ENCODE results near the gene STK24. TPM values are rescaled to one million over a fixed set of nuclear protein-coding genes. Genes with fewer than 3 reads are reported as not detected.

STK24 gene
- total and polyA plus RNA-seq, 10 of the 15 experiments (the other 5 are each of a cell fraction or from before 2014, with no cell fraction given), result 7.5 to 115 (median 52.9) TPM

DNA sequence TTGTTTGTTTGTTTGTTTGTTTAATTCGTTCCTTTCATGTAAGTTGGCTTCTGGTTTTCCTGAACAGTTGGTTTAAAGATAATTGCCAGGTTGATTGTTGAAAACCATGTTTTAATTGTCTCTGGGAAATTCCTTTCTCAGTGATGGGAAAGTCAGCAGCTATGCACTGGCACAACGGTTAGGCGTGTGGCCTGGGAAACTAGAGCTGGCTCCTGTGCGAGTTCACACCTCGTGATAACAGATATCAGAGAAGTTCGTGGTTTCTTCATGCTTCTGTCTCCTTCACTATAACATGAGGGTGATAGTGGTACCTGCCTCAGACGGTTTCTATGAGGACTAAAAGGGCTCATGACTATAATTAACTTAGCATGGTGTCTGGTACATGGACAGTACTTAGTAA is 153.5 kb downstream of the STK24 start (continued):
- TF ChIP-seq, protein P1, sequence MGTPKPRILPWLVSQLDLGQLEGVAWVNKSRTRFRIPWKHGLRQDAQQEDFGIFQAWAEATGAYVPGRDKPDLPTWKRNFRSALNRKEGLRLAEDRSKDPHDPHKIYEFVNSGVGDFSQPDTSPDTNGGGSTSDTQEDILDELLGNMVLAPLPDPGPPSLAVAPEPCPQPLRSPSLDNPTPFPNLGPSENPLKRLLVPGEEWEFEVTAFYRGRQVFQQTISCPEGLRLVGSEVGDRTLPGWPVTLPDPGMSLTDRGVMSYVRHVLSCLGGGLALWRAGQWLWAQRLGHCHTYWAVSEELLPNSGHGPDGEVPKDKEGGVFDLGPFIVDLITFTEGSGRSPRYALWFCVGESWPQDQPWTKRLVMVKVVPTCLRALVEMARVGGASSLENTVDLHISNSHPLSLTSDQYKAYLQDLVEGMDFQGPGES (IDR thresholded peaks at IDR 0.05), result no peak
- TF ChIP-seq PAX5 (IDR thresholded peaks at IDR 0.05; ENCODE audit: borderline replicate concordance, low read depth, low read length), result no peak

DNA sequence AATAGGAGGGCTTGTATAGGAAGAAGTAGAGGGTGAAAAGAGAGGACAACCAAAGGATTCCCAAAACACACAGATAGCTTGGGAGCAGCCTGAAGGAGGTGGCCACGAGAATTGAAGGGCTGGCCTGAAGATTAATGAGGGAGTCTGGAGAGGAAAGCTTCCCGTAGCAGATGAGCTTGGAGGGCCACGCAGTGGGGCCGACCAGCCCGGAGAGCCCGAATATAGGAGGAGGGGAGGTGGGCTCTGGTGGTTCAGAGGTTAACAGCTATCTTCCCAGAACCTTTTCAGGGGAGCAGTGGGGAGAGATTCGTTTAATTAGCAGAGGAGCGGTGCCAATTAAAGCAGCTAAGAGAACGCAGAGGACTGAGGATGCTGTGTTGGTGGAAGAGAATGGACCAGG is 154.9 kb downstream of the STK24 start:
- no peak for ATAC-seq
- in situ Hi-C loops (cut with MboI) (no loop called here), intact Hi-C loops (cut with micrococcal nuclease; ENCODE audit: unreplicated experiment) (no loop called here)
- H3K27ac ChIP-seq (ENCODE audit: control insufficient read depth, insufficient read depth), result no peak overlapping the region
- ChIA-PET POLR2A (no interaction called here), RAD21 (ENCODE audit: unreplicated experiment) (no interaction called here), CTCF (no interaction called here), SMC1A (ENCODE audit: uncharacterized antibody, unreplicated experiment) (interaction anchor here (0.5 to 1.3 kb wide), 6 partner anchors 22 to 443 kb away, joined by 3 to 5 read pairs (median 3); no protein-coding TSS in a partner anchor)
- no peak overlapping the region for H3K4me2 ChIP-seq (ENCODE audit: control insufficient read depth, insufficient read depth)
- no peak overlapping the region for H3K4me3 ChIP-seq
- no peak for DNase-seq (ENCODE audit: low read depth, low spot score)
- no peaks in the 10 kb centered on the region for H4K20me1 ChIP-seq (ENCODE audit: control insufficient read depth, insufficient read depth)
- no TSS peak for BruUV-seq (replicated peaks)
- H2AFZ ChIP-seq (ENCODE audit: control insufficient read depth, low read depth, low read length), result no peak overlapping the region
- no peak overlapping the region for H3K9ac ChIP-seq (ENCODE audit: control insufficient read depth, insufficient read depth, low read length)
- no peaks in the 10 kb centered on the region for H3K36me3 ChIP-seq (ENCODE audit: control insufficient read depth in 2 of 2, insufficient read depth in 2 of 2, low read length in 1 of 2)
- H3K27me3 ChIP-seq (replicated peaks in 1 of 2; ENCODE audit: control insufficient read depth in 2 of 2, insufficient read depth in 2 of 2, low read length in 1 of 2), result no peaks in the 10 kb centered on the region; a peak in 1 of 4 replicates
- H3K79me2 ChIP-seq (ENCODE audit: control insufficient read depth, insufficient read depth, low read length), result no peaks in the 10 kb centered on the region
- 47% methylated on average over 9 of the region's 9 CpGs for WGBS (ENCODE audit: insufficient coverage, insufficient replicate concordance, low lambda C conversion rate, missing lambda C conversion rate)
- H3K4me1 ChIP-seq (ENCODE audit: control insufficient read depth, insufficient read depth, low read length), result no peaks in the 10 kb centered on the region
- FAIRE-seq, result no peak
- no peak for TF ChIP-seq JUND (IDR thresholded peaks at IDR 0.05; ENCODE audit: low read depth, low read length)
- TF ChIP-seq BRCA1 (IDR thresholded peaks at IDR 0.05; ENCODE audit: low read depth, low read length), result no peak
- TF ChIP-seq MTA3 (IDR thresholded peaks at IDR 0.05; ENCODE audit: borderline replicate concordance, low read length), result no peak
- no peak for TF ChIP-seq KLF5 (IDR thresholded peaks at IDR 0.05; ENCODE audit: partially characterized antibody)
- no peak for TF ChIP-seq FOS (IDR thresholded peaks at IDR 0.05; ENCODE audit: borderline replicate concordance, extremely low read depth, insufficient read length)
- no peak for TF ChIP-seq NR2C1 (IDR thresholded peaks at IDR 0.05)
- TF ChIP-seq RBBP5 (conservative IDR thresholded peaks at IDR 0.05), result no peak
- TF ChIP-seq SMC3 (IDR thresholded peaks at IDR 0.05; ENCODE audit: borderline replicate concordance, low read length), result no peak
- no peak for TF ChIP-seq ZNF217 (IDR thresholded peaks at IDR 0.05)
- no peak for TF ChIP-seq HDAC2 (IDR thresholded peaks at IDR 0.05)
- no peak for TF ChIP-seq BCL11A (IDR thresholded peaks at IDR 0.05; ENCODE audit: low read depth, low read length)
- TF ChIP-seq, protein P2, sequence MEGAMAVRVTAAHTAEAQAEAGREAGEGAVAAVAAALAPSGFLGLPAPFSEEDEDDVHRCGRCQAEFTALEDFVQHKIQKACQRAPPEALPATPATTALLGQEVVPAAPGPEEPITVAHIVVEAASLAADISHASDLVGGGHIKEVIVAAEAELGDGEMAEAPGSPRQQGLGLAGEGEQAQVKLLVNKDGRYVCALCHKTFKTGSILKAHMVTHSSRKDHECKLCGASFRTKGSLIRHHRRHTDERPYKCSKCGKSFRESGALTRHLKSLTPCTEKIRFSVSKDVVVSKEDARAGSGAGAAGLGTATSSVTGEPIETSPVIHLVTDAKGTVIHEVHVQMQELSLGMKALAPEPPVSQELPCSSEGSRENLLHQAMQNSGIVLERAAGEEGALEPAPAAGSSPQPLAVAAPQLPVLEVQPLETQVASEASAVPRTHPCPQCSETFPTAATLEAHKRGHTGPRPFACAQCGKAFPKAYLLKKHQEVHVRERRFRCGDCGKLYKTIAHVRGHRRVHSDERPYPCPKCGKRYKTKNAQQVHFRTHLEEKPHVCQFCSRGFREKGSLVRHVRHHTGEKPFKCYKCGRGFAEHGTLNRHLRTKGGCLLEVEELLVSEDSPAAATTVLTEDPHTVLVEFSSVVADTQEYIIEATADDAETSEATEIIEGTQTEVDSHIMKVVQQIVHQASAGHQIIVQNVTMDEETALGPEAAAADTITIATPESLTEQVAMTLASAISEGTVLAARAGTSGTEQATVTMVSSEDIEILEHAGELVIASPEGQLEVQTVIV (IDR thresholded peaks at IDR 0.05; ENCODE audit: borderline replicate concordance, partially characterized antibody), result no peak
- TF ChIP-seq LARP7 (IDR thresholded peaks at IDR 0.05), result no peak
- TF ChIP-seq, protein P3, sequence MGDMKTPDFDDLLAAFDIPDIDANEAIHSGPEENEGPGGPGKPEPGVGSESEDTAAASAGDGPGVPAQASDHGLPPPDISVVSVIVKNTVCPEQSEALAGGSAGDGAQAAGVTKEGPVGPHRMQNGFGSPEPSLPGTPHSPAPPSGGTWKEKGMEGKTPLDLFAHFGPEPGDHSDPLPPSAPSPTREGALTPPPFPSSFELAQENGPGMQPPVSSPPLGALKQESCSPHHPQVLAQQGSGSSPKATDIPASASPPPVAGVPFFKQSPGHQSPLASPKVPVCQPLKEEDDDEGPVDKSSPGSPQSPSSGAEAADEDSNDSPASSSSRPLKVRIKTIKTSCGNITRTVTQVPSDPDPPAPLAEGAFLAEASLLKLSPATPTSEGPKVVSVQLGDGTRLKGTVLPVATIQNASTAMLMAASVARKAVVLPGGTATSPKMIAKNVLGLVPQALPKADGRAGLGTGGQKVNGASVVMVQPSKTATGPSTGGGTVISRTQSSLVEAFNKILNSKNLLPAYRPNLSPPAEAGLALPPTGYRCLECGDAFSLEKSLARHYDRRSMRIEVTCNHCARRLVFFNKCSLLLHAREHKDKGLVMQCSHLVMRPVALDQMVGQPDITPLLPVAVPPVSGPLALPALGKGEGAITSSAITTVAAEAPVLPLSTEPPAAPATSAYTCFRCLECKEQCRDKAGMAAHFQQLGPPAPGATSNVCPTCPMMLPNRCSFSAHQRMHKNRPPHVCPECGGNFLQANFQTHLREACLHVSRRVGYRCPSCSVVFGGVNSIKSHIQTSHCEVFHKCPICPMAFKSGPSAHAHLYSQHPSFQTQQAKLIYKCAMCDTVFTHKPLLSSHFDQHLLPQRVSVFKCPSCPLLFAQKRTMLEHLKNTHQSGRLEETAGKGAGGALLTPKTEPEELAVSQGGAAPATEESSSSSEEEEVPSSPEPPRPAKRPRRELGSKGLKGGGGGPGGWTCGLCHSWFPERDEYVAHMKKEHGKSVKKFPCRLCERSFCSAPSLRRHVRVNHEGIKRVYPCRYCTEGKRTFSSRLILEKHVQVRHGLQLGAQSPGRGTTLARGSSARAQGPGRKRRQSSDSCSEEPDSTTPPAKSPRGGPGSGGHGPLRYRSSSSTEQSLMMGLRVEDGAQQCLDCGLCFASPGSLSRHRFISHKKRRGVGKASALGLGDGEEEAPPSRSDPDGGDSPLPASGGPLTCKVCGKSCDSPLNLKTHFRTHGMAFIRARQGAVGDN (IDR thresholded peaks at IDR 0.05), result no peak
- no peaks in the 10 kb centered on the region for H3K9me3 ChIP-seq (replicated peaks; ENCODE audit: control insufficient read depth, insufficient read depth, low read length)
